Suprapubic skin (tissue), 4 donors: ENCODE measurements around the gene APOL3.

Experiments
- EP300 ChIP-seq: sonication (generic); formaldehyde crosslinking; IDR thresholded peaks from one replicate; pipeline ENCODE4 v1.6.1; 2017; ENCODE audit warnings: antibody characterized with exemption
- POLR2A ChIP-seq, 2 donors: fragments of 450-650 bp; IDR thresholded peaks; one replicate each; pipeline ENCODE4 v1.6.1; 2017; ENCODE audit warnings: antibody characterized with exemption in 2 of 2, mild to moderate bottlenecking in 2 of 2, moderate library complexity in 2 of 2
- POLR2AphosphoS5 ChIP-seq, 3 donors: sonication (generic); formaldehyde crosslinking; IDR thresholded peaks; one replicate each; pipeline ENCODE4 v1.6.1; 2017; ENCODE audit warnings: antibody characterized with exemption in 3 of 3
- TF ChIP-seq, protein P1 (sequence below), 2 donors: fragments of 200-600 bp in 1 of 2; fragments of 450-650 bp in 1 of 2; sonication (generic) in 1 of 2; IDR thresholded peaks; one replicate each; pipeline ENCODE4 v1.5.1; 2016 to 2019; ENCODE audit warnings: antibody characterized with exemption in 2 of 2, mild to moderate bottlenecking in 1 of 2, moderate library complexity in 1 of 2

DNA sequence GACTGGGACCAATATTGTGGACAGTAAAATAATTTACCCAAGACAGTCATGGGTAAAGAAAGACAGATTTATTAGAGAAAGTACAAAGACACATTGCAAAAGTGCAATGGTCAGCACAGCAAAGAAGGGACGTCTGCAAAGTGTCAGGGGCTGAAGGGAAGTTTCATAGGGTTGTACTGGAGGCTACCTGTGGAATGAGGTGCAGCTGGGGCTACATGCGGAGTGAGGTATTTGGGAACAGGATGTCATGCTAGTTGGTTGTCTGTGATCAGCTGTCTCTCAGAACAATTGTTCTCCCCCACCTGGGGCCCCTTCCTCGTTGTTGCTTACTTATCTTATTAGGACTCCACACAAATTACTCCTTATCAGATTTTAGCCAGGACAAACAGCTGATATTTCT, 11.4 kb upstream of the APOL3 start:
- TF ChIP-seq, protein P1, sequence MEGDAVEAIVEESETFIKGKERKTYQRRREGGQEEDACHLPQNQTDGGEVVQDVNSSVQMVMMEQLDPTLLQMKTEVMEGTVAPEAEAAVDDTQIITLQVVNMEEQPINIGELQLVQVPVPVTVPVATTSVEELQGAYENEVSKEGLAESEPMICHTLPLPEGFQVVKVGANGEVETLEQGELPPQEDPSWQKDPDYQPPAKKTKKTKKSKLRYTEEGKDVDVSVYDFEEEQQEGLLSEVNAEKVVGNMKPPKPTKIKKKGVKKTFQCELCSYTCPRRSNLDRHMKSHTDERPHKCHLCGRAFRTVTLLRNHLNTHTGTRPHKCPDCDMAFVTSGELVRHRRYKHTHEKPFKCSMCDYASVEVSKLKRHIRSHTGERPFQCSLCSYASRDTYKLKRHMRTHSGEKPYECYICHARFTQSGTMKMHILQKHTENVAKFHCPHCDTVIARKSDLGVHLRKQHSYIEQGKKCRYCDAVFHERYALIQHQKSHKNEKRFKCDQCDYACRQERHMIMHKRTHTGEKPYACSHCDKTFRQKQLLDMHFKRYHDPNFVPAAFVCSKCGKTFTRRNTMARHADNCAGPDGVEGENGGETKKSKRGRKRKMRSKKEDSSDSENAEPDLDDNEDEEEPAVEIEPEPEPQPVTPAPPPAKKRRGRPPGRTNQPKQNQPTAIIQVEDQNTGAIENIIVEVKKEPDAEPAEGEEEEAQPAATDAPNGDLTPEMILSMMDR (IDR thresholded peaks at IDR 0.05), result no peak
- TF ChIP-seq POLR2A (IDR thresholded peaks at IDR 0.05), result no peak
- TF ChIP-seq POLR2AphosphoS5 (IDR thresholded peaks at IDR 0.05), result no peak
- TF ChIP-seq EP300, result no peak
